Measurements from ENCODE around the gene TTC39C.

GRCh38 chr18:24048261-24048660 lies 33.7 kb downstream of the TTC39C start:
- TF ChIP-seq, protein P1, sequence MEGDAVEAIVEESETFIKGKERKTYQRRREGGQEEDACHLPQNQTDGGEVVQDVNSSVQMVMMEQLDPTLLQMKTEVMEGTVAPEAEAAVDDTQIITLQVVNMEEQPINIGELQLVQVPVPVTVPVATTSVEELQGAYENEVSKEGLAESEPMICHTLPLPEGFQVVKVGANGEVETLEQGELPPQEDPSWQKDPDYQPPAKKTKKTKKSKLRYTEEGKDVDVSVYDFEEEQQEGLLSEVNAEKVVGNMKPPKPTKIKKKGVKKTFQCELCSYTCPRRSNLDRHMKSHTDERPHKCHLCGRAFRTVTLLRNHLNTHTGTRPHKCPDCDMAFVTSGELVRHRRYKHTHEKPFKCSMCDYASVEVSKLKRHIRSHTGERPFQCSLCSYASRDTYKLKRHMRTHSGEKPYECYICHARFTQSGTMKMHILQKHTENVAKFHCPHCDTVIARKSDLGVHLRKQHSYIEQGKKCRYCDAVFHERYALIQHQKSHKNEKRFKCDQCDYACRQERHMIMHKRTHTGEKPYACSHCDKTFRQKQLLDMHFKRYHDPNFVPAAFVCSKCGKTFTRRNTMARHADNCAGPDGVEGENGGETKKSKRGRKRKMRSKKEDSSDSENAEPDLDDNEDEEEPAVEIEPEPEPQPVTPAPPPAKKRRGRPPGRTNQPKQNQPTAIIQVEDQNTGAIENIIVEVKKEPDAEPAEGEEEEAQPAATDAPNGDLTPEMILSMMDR (IDR thresholded peaks at IDR 0.05), result no peak
- no peak for TF ChIP-seq POLR2A (IDR thresholded peaks at IDR 0.05)
